GM19240 (cell line): ENCODE results near the gene NPAS3.
"Not testable (repeated sequence)": the region's sequence is repeated elsewhere in the genome, so short reads cannot be mapped to it uniquely, and the experiment has no call there.

Experiments used
- DNase-seq: peaks from one replicate; pipeline ENCODE4 v3.0.0; 2011; ENCODE audit warnings: low spot score; ENCODE audit not compliant: insufficient read length

Gene NPAS3

GRCh38 chr14:33068626-33069025 is 129.9 kb downstream of the NPAS3 start:
- DNase-seq, result no peak

- no peak for DNase-seq
These were observed 131.8 kb downstream of the NPAS3 start for GRCh38 chr14:33070475-33070874.

- DNase-seq, result no peak
These were observed 134.3 kb downstream of the NPAS3 start for GRCh38 chr14:33073023-33073422.

GRCh38 chr14:33081259-33081658 is 142.6 kb downstream of the NPAS3 start:
- no peak for DNase-seq

- no peak for DNase-seq
These were observed 147.1 kb downstream of the NPAS3 start for GRCh38 chr14:33085799-33086198.

GRCh38 chr14:33088274-33088673 is 149.6 kb downstream of the NPAS3 start:
- not testable (repeated sequence) for DNase-seq

GRCh38 chr14:33098016-33098415 is 159.3 kb downstream of the NPAS3 start:
- no peak for DNase-seq

- DNase-seq, result no peak
These were observed 164.8 kb downstream of the NPAS3 start for GRCh38 chr14:33103489-33103888.

- no peak for DNase-seq
These were observed 165.3 kb downstream of the NPAS3 start for GRCh38 chr14:33103966-33104365.

GRCh38 chr14:33110737-33111443 is 172.2 kb downstream of the NPAS3 start:
- no peak for DNase-seq

GRCh38 chr14:33114331-33114730 is 175.7 kb downstream of the NPAS3 start:
- DNase-seq, result no peak

GRCh38 chr14:33118668-33119067 is 180.0 kb downstream of the NPAS3 start:
- DNase-seq, result no peak

- DNase-seq, result no peak
These were observed 181.7 kb downstream of the NPAS3 start for GRCh38 chr14:33120341-33120740.

- no peak for DNase-seq
These were observed 182.3 kb downstream of the NPAS3 start for GRCh38 chr14:33120966-33121365.

GRCh38 chr14:33123281-33123680 is 184.6 kb downstream of the NPAS3 start:
- DNase-seq, result no peak

- no peak for DNase-seq
These were observed 187.8 kb downstream of the NPAS3 start for GRCh38 chr14:33126433-33126832.

GRCh38 chr14:33127531-33127930 is 188.9 kb downstream of the NPAS3 start:
- DNase-seq, result no peak

- DNase-seq, result no peak
These were observed 193.1 kb downstream of the NPAS3 start for GRCh38 chr14:33131801-33132200.

GRCh38 chr14:33134162-33134561 is 195.5 kb downstream of the NPAS3 start:
- DNase-seq, result no peak

- DNase-seq, result no peak
These were observed 196.3 kb downstream of the NPAS3 start for GRCh38 chr14:33134975-33135374.

GRCh38 chr14:33150666-33151428 is 212.2 kb downstream of the NPAS3 start:
- DNase-seq, result no peak

- no peak for DNase-seq
These were observed 224.4 kb downstream of the NPAS3 start for GRCh38 chr14:33163109-33163508.

- DNase-seq, result no peak
These were observed 224.9 kb downstream of the NPAS3 start for GRCh38 chr14:33163600-33163999.
